Endothelial cell of umbilical vein (primary cell): ENCODE measurements around the gene SYNGR1.

Experiments used
- EZH2 ChIP-seq: IDR thresholded peaks from 2 replicates; pipeline ENCODE4 v1.6.1; 2012; ENCODE audit warnings: borderline replicate concordance, low read depth, mild to moderate bottlenecking, moderate library complexity, low read length, inconsistent platforms; ENCODE audit not compliant: severe bottlenecking
- MAX ChIP-seq: IDR thresholded peaks from 2 replicates; pipeline ENCODE4 v1.6.1; 2011; ENCODE audit not compliant: insufficient read depth, insufficient read length
- MYC ChIP-seq: IDR thresholded peaks from one replicate; pipeline ENCODE4 v1.6.1; 2011; ENCODE audit warnings: mild to moderate bottlenecking, low read depth, low read length
- POLR2AphosphoS5 ChIP-seq: IDR thresholded peaks from 2 replicates; pipeline ENCODE4 v1.6.1; 2012; ENCODE audit warnings: low read depth, mild to moderate bottlenecking, control low read depth, low read length, moderate library complexity; ENCODE audit not compliant: insufficient read depth

- TF ChIP-seq MYC (no peak), EZH2 (no peak), MAX (no peak), POLR2AphosphoS5 (no peak)
Observed at GRCh38 chr22:39410264-39410663, 60.5 kb downstream of the SYNGR1 start.
